OCI-LY1 (cell line): ENCODE measurements around the gene CTDNEP1.

Experiments used
- H2AFZ ChIP-seq: fragments of 200-600 bp; sonication (generic), shearing (Covaris generic); 2 replicates; pipeline ENCODE4 v1.6.0; 2014; ENCODE audit warnings: antibody characterized with exemption, mild to moderate bottlenecking, low read length
- H3F3A ChIP-seq: fragments of 200-600 bp; sonication (generic), shearing (Covaris generic); 2 replicates; pipeline ENCODE4 v1.6.0; 2014; ENCODE audit warnings: mild to moderate bottlenecking, antibody characterized with exemption, low read length, moderate library complexity; ENCODE audit not compliant: insufficient read depth
- H3K27ac ChIP-seq: fragments of 200-600 bp; sonication (generic); 2 replicates; pipeline ENCODE4 v1.5.1; 2014; ENCODE audit warnings: low read length, mixed run types, mild to moderate bottlenecking, low read depth; ENCODE audit not compliant: poor library complexity, severe bottlenecking
- H3K27me3 ChIP-seq: fragments of 200-600 bp; sonication (generic); 2 replicates; pipeline ENCODE4 v1.6.0; 2014; ENCODE audit warnings: antibody characterized with exemption, mild to moderate bottlenecking, low read length, moderate library complexity; ENCODE audit not compliant: insufficient read depth
- H3K36me3 ChIP-seq: fragments of 200-600 bp; sonication (generic); 2 replicates; pipeline ENCODE4 v1.6.1; 2014; ENCODE audit warnings: mild to moderate bottlenecking, antibody characterized with exemption, low read length, moderate library complexity, mixed read lengths; ENCODE audit not compliant: insufficient read depth
- H3K4me1 ChIP-seq: fragments of 200-600 bp; sonication (generic); 2 replicates; pipeline ENCODE4 v1.5.1; 2014; ENCODE audit warnings: mild to moderate bottlenecking, low read length, moderate library complexity; ENCODE audit not compliant: insufficient read depth, severe bottlenecking
- H3K4me2 ChIP-seq: fragments of 200-600 bp; sonication (generic), shearing (Covaris generic); 2 replicates; pipeline ENCODE4 v1.6.1; 2014; ENCODE audit warnings: low read length
- H3K4me3 ChIP-seq: fragments of 200-600 bp; sonication (generic); 2 replicates; pipeline ENCODE4 v1.5.1; 2014; ENCODE audit warnings: low read length, low read depth, mild to moderate bottlenecking, mixed read lengths; ENCODE audit not compliant: poor library complexity, severe bottlenecking
- H3K79me2 ChIP-seq: fragments of 200-600 bp; shearing (Covaris generic); 2 replicates; pipeline ENCODE4 v1.6.1; 2016; ENCODE audit warnings: mixed run types, low read length, mixed read lengths; ENCODE audit not compliant: insufficient read depth
- H3K9ac ChIP-seq: fragments of 200-600 bp; sonication (generic), shearing (Covaris generic); 2 replicates; pipeline ENCODE4 v1.6.1; 2014; ENCODE audit warnings: mild to moderate bottlenecking, low read length, mixed read lengths
- H3K9me2 ChIP-seq: fragments of 200-600 bp; sonication (generic), shearing (Covaris generic); 2 replicates; pipeline ENCODE4 v1.6.1; 2014; ENCODE audit warnings: low read depth, mild to moderate bottlenecking, low read length, mixed read lengths
- H3K9me3 ChIP-seq: fragments of 200-600 bp; shearing (Covaris generic); 2 replicates; pipeline ENCODE4 v1.6.1; 2014; ENCODE audit warnings: low read length, mixed read lengths
- H4K20me1 ChIP-seq: fragments of 200-600 bp; sonication (generic), shearing (Covaris generic); 2 replicates; pipeline ENCODE4 v1.6.0; 2016; ENCODE audit warnings: mild to moderate bottlenecking, low read length; ENCODE audit not compliant: insufficient read depth
- EZH2 ChIP-seq: fragments of 200-600 bp; sonication (generic), shearing (Covaris generic); IDR thresholded peaks from 2 replicates; pipeline ENCODE4 v1.8.0; 2017; ENCODE audit warnings: borderline replicate concordance, mixed run types, mild to moderate bottlenecking, antibody characterized with exemption, low read length, moderate library complexity, mixed read lengths
- TF ChIP-seq, protein P1 (sequence below): fragments of 200-600 bp; sonication (generic), shearing (Covaris generic); IDR thresholded peaks from 2 replicates; pipeline ENCODE4 v1.5.1; 2017; ENCODE audit warnings: mild to moderate bottlenecking, antibody characterized with exemption, low read length, moderate library complexity, mixed read lengths

Gene CTDNEP1

DNA sequence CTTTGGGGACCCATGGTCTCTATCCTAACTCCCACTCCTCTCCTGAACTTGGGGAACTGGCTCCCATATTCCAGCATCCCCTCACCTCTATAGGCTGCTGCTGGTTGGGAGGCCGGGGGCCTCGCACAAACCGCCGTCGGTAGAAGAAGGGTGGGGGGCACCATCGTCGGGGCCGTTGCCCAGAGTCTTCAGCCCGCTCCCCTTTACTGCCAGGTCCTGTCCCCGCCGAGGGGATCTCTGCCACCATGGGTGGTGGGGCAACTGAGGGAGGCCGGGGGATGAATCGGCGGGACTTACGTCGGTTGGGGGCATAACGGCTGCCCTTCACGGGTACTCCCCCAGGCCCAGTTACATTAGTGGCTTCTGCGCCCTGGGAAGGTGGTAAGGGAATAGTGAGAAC lies 38.6 kb upstream of the CTDNEP1 start:
- TF ChIP-seq, protein P1, sequence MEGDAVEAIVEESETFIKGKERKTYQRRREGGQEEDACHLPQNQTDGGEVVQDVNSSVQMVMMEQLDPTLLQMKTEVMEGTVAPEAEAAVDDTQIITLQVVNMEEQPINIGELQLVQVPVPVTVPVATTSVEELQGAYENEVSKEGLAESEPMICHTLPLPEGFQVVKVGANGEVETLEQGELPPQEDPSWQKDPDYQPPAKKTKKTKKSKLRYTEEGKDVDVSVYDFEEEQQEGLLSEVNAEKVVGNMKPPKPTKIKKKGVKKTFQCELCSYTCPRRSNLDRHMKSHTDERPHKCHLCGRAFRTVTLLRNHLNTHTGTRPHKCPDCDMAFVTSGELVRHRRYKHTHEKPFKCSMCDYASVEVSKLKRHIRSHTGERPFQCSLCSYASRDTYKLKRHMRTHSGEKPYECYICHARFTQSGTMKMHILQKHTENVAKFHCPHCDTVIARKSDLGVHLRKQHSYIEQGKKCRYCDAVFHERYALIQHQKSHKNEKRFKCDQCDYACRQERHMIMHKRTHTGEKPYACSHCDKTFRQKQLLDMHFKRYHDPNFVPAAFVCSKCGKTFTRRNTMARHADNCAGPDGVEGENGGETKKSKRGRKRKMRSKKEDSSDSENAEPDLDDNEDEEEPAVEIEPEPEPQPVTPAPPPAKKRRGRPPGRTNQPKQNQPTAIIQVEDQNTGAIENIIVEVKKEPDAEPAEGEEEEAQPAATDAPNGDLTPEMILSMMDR: no peak
- TF ChIP-seq EZH2: no peak
- Histone ChIP-seq H3K4me3 (no peak overlapping the region), H3K79me2 (no peaks in the 10 kb centered on the region), H3K9ac (no peak overlapping the region), H3K27ac (no peak overlapping the region), H3K4me2 (no peak overlapping the region), H3K9me2 (no peaks in the 10 kb centered on the region), H3F3A (no peaks in the 10 kb centered on the region), H3K27me3 (peaks cover 12% of the 10 kb centered on the region), H4K20me1 (no peaks in the 10 kb centered on the region), H3K36me3 (no peaks in the 10 kb centered on the region), H3K4me1 (peaks cover 7% of the 10 kb centered on the region), H3K9me3 (no peaks in the 10 kb centered on the region), H2AFZ (no peak overlapping the region)

DNA sequence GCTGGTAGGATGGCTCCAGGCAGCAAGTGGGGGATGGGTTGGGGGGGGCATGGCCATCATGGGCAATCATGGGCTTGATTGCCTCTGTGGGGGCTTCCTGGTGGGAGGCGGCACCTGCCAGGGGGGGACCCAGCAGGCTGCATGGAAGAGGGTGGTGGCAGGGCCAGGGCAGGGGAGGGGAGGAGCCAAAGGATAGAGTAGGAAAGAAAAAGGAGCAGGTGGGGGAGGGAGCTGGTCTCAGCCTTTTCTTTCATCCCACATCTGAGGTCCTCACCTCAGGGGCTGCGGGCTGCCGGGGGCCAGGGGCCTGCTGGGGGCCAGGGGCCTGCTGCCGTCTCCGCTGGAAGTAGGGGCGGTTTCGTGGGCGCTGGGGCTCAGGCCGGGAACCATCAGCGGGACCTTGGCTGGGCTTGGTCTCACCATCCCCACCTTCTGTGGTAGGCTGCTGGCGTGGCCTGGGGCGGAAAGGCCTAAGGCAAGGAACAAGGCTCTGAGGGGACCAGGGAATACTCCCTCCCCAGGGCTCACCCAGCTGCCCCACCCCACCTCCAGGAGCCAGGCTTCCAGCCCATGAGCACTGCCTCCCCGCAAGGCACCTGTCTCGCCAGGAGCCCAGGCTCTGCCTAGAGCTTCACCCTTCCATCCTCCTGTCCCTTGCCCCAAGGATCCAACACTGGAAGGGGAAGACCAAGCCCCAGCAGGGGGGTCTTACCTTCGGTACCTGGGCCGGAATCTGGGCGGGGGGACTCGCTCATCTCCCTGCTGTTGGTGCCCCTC lies 37.9 kb upstream of the CTDNEP1 start:
- Histone ChIP-seq H3K79me2 (no peaks in the 10 kb centered on the region), H3K4me3 (no peak overlapping the region), H3K9ac (no peak overlapping the region), H3K27me3 (peaks cover 12% of the 10 kb centered on the region), H3K4me1 (no peaks in the 10 kb centered on the region), H2AFZ (no peak overlapping the region), H3F3A (no peaks in the 10 kb centered on the region), H4K20me1 (no peaks in the 10 kb centered on the region), H3K27ac (no peak overlapping the region), H3K9me2 (no peaks in the 10 kb centered on the region), H3K4me2 (no peak overlapping the region), H3K9me3 (no peaks in the 10 kb centered on the region), H3K36me3 (no peaks in the 10 kb centered on the region)
- TF ChIP-seq, protein P1: no peak
- TF ChIP-seq EZH2: no peak

DNA sequence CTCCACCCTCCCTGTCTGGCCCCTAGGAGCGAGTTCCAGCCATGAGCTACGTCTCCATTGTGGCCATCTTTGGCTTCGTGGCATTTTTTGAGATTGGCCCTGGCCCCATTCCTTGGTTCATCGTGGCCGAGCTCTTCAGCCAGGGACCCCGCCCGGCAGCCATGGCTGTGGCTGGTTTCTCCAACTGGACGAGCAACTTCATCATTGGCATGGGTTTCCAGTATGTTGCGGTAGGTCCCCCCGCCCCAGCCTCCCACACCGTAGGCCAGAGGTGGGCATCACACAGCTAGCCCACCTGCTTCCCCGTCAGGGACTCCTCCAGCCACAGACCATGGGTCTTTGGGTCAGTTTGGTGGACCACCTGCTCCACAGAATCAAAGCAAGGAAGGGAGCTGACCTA lies 34.1 kb upstream of the CTDNEP1 start:
- no peak overlapping the region for H2AFZ ChIP-seq
- H3F3A ChIP-seq: no peaks in the 10 kb centered on the region
- no peak for TF ChIP-seq EZH2
- TF ChIP-seq, protein P1: no peak
- H3K9ac ChIP-seq: no peak overlapping the region
- H3K4me3 ChIP-seq: no peak overlapping the region
- peaks cover 12% of the 10 kb centered on the region for H3K27me3 ChIP-seq
- no peaks in the 10 kb centered on the region for H3K9me3 ChIP-seq
- H4K20me1 ChIP-seq: no peaks in the 10 kb centered on the region
- H3K4me1 ChIP-seq: peaks cover 14% of the 10 kb centered on the region
- no peaks in the 10 kb centered on the region for H3K9me2 ChIP-seq
- H3K79me2 ChIP-seq: no peaks in the 10 kb centered on the region
- no peak overlapping the region for H3K27ac ChIP-seq
- no peaks in the 10 kb centered on the region for H3K36me3 ChIP-seq
- no peak overlapping the region for H3K4me2 ChIP-seq
